GM19324 (cell line): Measurements from ENCODE around the gene MAN1A2.
"Not testable (repeated sequence)": the region's sequence is repeated elsewhere in the genome, so short reads cannot be mapped to it uniquely, and the experiment has no call there.

ENCODE experiments used
- ATAC-seq: cut with Tn5 transposase; IDR thresholded peaks from one replicate; pipeline ENCODE4 v1.9.1; 2021; ENCODE audit warnings: mild to moderate bottlenecking, moderate library complexity; ENCODE audit not compliant: unreplicated experiment, low FRiP score

The MAN1A2 gene

GRCh38 chr1:117367046-117368025 lies at the start of gene MAN1A2:
TSS of gene MAN1A2 (plus strand) at chr1:117367449. CDS start at chr1:117368184, 735 bp downstream.
- ATAC-seq = peak; percentile 75

GRCh38 chr1:117318011-117318410 lies 49.2 kb upstream of the MAN1A2 start:
- no peak for ATAC-seq

- ATAC-seq = no peak
Observed at GRCh38 chr1:117318426-117318825, 48.8 kb upstream of the MAN1A2 start.

GRCh38 chr1:117320515-117320914 lies 46.7 kb upstream of the MAN1A2 start:
- ATAC-seq = no peak

GRCh38 chr1:117321680-117322609 lies 45.3 kb upstream of the MAN1A2 start:
- no peak for ATAC-seq

- ATAC-seq = no peak
Observed at GRCh38 chr1:117324357-117324756, 42.9 kb upstream of the MAN1A2 start.

GRCh38 chr1:117326035-117326434 lies 41.2 kb upstream of the MAN1A2 start:
- not testable (repeated sequence) for ATAC-seq

GRCh38 chr1:117327011-117327410 lies 40.2 kb upstream of the MAN1A2 start:
- ATAC-seq = no peak

- ATAC-seq = no peak
Observed at GRCh38 chr1:117335376-117336086, 31.7 kb upstream of the MAN1A2 start.

- ATAC-seq = no peak
Observed at GRCh38 chr1:117336088-117336817, 31.0 kb upstream of the MAN1A2 start.

GRCh38 chr1:117339866-117340700 lies 27.2 kb upstream of the MAN1A2 start:
- ATAC-seq = no peak

- ATAC-seq = no peak
Observed at GRCh38 chr1:117341123-117341522, 26.1 kb upstream of the MAN1A2 start.

- no peak for ATAC-seq
Observed at GRCh38 chr1:117342397-117342796, 24.9 kb upstream of the MAN1A2 start.

- ATAC-seq = no peak
Observed at GRCh38 chr1:117346206-117346928, 20.9 kb upstream of the MAN1A2 start.

GRCh38 chr1:117347907-117348306 lies 19.3 kb upstream of the MAN1A2 start:
- no peak for ATAC-seq

GRCh38 chr1:117352695-117353094 lies 14.6 kb upstream of the MAN1A2 start:
- ATAC-seq = not testable (repeated sequence)

- not testable (repeated sequence) for ATAC-seq
Observed at GRCh38 chr1:117357833-117358603, 9.2 kb upstream of the MAN1A2 start.

GRCh38 chr1:117358604-117358887 lies 8.7 kb upstream of the MAN1A2 start:
- not testable (repeated sequence) for ATAC-seq
